GM21526 (cell line): ENCODE data around the gene WDR49.

Experiments used
- ATAC-seq: cut with Tn5 transposase; IDR thresholded peaks from one replicate; pipeline ENCODE4 v1.9.1; 2021; ENCODE audit warnings: moderate library complexity; ENCODE audit not compliant: unreplicated experiment, low FRiP score

WDR49 gene

GRCh38 chr3:167493244-167493643 lies 160.5 kb downstream of the WDR49 start:
- ATAC-seq: peak; percentile 63

GRCh38 chr3:167491621-167492020 lies 162.1 kb downstream of the WDR49 start:
- no peak for ATAC-seq

GRCh38 chr3:167489571-167489970 lies 164.2 kb downstream of the WDR49 start:
- ATAC-seq: no peak

GRCh38 chr3:167487556-167487955 lies 166.2 kb downstream of the WDR49 start:
- no peak for ATAC-seq

- no peak for ATAC-seq
Measured at GRCh38 chr3:167484551-167484950, 169.2 kb downstream of the WDR49 start.

- no peak for ATAC-seq
Measured at GRCh38 chr3:167483708-167484475, 169.8 kb downstream of the WDR49 start.

GRCh38 chr3:167481164-167481563 lies 172.6 kb downstream of the WDR49 start:
- no peak for ATAC-seq

- ATAC-seq: no peak
Measured at GRCh38 chr3:167480748-167481147, 173.0 kb downstream of the WDR49 start.

GRCh38 chr3:167473863-167474262 lies 179.9 kb downstream of the WDR49 start, which contains the start of gene SERPINI2:
Gene SERPINI2 (minus strand): TSS chr3:167474042. CDS start chr3:167471834, 2,208 bp downstream.
- ATAC-seq: no peak

- ATAC-seq: no peak
Measured at GRCh38 chr3:167469381-167469780, 184.4 kb downstream of the WDR49 start.

GRCh38 chr3:167467848-167468611 lies 185.7 kb downstream of the WDR49 start:
- no peak for ATAC-seq

- no peak for ATAC-seq
Measured at GRCh38 chr3:167466966-167467365, 186.8 kb downstream of the WDR49 start.

GRCh38 chr3:167456157-167456799 lies 197.5 kb downstream of the WDR49 start:
- ATAC-seq: no peak

- ATAC-seq: no peak
Measured at GRCh38 chr3:167453815-167454214, 199.9 kb downstream of the WDR49 start.

GRCh38 chr3:167451282-167451681 lies 202.5 kb downstream of the WDR49 start:
- no peak for ATAC-seq

- ATAC-seq: no peak
Measured at GRCh38 chr3:167450675-167451074, 203.1 kb downstream of the WDR49 start.

GRCh38 chr3:167450195-167450594 lies 203.5 kb downstream of the WDR49 start:
- ATAC-seq: no peak

- ATAC-seq: no peak
Measured at GRCh38 chr3:167445491-167445890, 208.3 kb downstream of the WDR49 start.

GRCh38 chr3:167441256-167441655 lies 212.5 kb downstream of the WDR49 start:
- ATAC-seq: no peak

- no peak for ATAC-seq
Measured at GRCh38 chr3:167437428-167438139, 216.2 kb downstream of the WDR49 start.
